CD4-positive, alpha-beta T cell treated with Interleukin-21 for 1 hour (primary cell): ENCODE results near the gene PSMB10.

Source experiments
- DNase-seq: peaks from one replicate; pipeline ENCODE4 v3.0.0-alpha.2; 2020

The PSMB10 gene

GRCh38 chr16:67963662-67964321 lies 27.1 kb upstream of the PSMB10 start:
- no peak for DNase-seq

GRCh38 chr16:67963292-67963661 lies 26.6 kb upstream of the PSMB10 start:
- no peak for DNase-seq

DNA sequence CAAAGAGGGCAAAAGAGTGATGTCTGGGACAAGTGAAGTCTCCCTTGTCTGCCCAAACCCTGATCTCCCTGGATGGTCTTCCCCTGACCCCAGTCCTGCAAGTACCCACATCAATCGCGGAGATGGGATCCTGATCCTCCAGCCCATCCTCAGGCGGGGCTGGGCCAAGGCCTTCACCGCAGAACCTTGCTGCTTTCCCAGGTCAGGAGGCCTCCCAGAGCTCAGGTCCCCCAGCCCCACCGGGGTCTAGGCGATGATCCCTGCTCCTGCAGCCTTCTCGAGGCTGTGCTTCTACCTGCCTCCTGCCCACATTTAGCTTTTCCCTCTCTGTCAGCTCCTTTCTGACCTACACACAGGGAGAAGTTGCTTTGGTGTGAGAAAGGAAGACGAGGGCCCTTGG lies 25.5 kb upstream of the PSMB10 start:
- DNase-seq, result no peak

DNA sequence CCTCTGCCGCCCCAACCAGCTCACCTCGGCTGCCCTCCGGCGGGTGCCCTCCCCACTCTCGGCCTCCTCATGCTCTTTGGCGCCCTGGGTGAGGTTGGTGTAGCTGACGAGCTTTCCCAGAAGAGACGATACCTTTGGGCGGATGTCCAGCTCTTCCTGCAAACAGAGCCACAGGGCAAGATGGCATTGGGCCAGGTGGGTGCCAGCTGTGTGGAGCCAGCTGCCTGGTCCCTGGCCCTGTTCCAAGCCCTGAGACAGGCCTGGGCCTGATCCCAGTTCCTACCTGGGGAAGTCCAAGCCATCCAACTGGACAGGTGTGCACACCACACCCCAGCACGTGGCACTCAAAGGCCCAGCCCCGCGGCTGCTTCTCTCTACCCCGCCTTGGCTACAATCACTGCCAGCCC lies 24.9 kb upstream of the PSMB10 start:
- no peak for DNase-seq

DNA sequence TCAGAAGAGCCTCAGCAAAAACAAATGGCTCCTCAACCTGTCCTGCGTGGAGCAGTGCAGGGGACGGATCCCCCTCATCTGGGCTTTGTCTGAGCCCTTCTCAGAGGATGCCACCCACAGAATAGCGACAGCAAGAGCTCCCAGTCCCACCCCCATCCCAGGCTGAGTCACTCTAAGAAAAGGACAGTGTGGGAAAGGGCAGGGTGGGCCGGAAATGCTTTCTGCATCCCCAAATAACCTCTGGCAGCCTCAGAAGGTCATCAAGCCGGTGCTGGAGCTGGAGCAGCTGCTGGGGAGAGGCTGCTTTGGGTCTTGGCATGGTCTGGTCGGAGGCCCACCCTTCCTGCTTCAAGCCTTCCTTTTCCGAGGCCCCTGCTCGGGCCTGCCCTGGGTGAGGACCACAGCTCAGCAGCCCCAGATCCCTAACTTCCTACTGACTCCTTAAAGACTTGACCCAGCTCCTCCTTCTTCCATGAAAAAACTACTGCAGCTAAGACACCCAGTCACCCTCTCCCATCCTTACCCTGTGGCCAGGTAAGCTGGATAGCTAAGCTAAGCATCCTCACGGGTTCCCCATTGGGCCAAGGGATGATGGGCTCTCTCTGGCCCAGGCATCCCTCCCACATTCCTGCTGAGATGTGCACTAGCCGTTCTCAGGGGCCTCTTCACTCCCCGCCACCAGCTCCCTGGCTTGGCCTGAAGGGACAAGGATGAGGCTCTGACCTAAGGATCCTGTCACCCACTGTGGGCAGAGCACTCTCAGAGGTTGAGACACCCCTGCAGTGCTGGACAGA lies 23.1 kb upstream of the PSMB10 start:
- no peak for DNase-seq

GRCh38 chr16:67957622-67958021 lies 21.0 kb upstream of the PSMB10 start:
- DNase-seq, result no peak

GRCh38 chr16:67954421-67955196 lies 18.0 kb upstream of the PSMB10 start:
- DNase-seq, result no peak

GRCh38 chr16:67953641-67954375 lies 17.2 kb upstream of the PSMB10 start:
- DNase-seq, result no peak

- no peak for DNase-seq
Measured at GRCh38 chr16:67951485-67951884, 14.8 kb upstream of the PSMB10 start.

DNA sequence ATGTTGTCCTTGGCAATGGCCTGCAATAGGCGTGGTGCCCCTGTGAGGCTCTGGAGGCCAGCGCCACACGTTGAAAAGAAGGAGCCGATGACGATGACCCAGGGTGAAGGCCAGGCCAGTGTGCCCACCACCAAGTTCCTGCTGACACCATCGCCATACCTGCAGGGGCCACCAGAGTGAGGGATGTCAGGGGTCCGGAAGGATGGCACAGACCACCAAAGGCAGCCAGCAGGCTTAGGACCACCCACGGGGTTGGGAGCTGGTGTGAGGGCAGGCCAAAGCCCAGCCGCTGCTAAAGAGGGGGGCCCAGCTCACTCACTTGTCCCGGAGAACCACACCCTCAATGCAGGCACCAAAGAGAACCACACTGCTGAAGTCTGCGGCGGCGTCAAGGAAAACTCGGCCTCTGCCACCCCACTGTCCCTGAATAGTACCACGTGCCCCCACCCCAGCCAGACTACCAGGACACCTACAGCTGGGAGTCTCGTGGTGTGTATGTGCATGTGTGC lies 13.7 kb upstream of the PSMB10 start:
- no peak for DNase-seq

DNA sequence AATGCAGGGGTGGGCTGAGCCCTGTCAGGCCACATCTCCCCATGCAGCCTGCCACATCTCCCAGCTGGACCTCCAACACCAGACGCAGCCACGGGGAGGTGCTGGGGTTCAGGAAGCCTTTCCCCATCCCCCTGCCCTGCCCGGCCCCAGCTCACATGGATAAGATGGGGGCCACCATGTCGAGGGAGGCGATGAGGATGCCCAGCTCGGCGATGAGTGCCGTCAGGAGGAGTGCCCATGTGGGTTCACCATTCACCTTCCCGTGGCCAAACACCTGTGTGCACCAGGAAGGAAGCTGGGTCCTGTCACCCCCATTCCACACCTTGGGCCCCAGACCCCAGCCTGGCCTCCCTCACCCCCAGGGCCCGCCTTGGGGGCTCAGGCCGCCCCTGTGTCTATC lies 13.0 kb upstream of the PSMB10 start:
- no peak for DNase-seq

DNA sequence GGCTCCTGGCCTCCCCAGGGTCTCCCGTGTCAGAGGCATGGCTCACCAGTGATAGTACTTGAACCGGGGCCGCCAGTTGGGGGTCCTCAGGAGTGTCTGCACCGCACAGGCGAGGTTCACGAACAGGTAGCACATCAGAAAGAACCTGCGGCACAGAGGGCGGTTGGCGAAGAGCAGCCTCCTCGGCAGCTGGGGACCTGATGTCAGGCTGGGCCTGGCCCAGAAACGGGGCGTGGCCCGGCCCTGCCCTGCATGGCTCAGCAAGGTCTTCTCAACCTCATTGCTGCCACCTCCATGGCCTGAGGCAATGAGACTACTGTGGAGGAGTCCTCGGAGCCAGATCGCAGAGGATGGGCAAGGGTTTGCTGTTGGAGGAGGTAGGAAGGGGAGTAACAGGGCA lies 11.4 kb upstream of the PSMB10 start:
- no peak for DNase-seq

DNA sequence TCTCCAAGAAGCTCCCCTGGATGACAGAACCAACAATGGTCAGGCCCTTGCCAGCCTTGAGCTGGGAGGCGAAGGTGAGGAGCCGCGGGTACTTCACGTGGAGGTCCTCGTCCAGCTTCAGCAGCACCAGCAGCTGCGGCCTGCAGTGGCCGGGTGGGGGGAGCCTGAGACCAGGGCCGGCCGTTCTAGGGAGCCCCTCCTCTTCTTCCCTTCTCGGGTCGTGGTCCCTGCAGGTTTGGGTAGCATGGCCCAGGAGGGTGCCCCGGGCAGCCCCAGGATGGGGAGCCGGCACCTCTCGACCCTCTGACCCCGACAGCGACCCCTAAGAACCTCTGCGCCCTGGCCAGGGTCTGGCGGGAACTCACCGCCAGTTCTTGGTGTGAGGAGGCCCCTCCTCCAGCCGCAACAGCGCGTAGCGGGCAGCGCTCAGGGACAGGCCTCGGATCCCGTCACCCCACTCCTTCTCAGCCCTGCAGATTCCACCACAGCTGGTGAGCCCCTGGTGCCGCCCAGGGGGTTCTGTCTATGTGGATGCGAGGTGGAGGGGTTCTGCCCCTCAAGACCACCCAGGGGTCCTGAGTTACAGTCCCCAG lies 10.4 kb upstream of the PSMB10 start:
- DNase-seq, result no peak

DNA sequence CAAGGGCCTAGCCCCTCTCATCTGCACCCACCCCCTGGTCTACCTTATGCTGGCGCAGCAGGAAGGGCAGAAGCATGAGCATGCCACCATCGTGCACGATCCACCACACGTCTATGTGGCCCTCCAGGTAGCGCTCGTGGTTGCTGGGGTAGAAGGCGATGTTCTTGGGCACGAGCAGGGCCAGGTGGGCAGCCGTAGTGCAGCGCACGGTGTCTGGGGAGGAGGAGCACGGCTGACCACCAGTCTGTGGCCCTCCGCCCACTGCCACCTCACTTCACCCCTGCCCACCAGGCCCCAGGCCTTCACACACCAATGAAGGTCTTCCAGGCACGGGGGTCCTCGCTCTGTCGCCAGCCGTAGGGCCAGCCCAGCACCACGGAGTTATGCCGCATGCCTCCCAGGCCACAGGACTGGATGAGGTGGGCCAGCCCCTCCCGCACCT lies 9.5 kb upstream of the PSMB10 start:
- DNase-seq, result no peak

GRCh38 chr16:67945392-67945933 lies 8.8 kb upstream of the PSMB10 start:
- no peak for DNase-seq

GRCh38 chr16:67944690-67945391 lies 8.2 kb upstream of the PSMB10 start:
- no peak for DNase-seq

DNA sequence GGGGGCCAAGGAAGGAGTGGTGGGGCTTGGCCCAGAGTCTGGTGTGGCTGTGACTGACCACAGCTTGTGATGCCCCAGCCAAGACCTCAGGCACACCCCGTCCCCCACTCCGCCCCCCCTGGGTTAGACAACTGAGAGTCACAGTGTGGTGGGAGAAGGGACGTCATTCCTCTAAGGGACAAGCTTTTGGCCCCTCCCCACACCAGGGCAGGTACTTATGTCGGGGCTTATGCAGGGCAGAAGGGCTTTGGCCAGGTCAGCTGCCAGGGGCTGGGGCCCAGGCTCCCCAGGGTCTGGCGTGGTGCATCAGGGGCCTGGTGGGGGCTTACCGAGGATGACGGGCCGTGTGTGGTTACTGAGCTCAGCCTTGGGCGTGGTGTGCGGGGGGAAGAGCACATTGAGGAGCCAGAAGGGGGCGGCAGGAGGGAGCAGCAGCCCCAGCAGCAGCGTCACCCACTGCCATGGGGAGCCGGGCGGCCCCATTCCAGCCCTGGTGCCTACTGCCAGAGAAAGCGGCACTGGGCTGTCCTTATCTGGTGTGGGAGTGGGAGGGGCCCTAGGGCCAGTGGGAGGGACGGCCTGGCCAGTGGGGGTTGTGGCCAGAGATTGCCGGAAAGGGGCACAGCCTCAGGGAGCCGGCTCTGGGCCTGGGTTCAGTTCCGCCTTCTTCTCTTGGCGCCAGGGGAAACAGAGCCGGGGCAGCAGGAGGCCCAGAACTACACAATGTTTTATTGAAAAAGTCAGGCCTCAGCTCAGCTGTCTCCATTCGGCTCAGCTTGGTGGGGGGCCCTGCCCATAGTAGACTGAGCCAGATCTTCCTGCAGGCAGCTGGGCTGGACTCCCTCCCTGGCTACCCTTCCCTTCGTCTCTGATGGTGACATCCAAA lies 7.2 kb upstream of the PSMB10 start, which contains the start of gene LCAT:
LCAT (minus strand) TSS at position 502 of the 886 bp plus-strand sequence; CDS start at position 483, 19 bp downstream.
- no peak for DNase-seq

GRCh38 chr16:67943256-67943618 lies 6.6 kb upstream of the PSMB10 start:
- DNase-seq, result no peak

DNA sequence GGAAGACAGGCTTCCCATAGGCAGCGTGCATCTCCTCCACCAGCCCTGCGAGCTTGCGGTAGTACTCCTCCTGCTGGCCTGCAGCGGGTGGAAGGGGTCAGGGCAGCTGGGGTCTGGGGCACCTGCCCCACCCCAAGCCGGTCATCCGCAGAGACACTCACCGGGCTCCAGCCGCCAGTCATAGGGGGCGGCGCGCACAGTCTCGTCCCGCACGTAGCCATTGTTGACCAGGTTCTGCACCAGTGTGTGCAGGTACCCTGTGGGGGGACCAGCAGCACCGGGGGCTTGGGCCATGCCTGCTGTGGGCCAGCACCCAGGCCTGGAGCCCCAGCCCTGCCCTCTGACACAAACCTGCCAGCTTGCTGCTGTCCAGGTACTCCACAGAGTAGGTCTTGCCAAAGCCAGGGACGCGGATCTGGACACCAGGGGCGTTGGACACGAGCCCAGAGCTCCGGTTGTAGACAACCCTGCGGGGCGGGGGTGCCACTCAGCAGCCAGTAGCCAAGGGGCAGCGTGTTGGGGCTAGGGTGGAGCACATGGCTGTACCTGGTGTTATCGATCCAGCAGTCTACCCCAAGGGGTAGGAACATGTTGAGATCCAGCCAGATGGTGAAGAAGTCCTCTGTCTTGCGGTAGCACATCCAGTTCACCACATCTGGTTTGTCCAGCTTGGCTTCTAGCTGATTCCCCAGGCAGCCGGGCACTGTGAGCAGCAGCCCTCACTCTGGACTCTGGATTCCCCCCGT lies 6.0 kb upstream of the PSMB10 start:
- no peak for DNase-seq

DNA sequence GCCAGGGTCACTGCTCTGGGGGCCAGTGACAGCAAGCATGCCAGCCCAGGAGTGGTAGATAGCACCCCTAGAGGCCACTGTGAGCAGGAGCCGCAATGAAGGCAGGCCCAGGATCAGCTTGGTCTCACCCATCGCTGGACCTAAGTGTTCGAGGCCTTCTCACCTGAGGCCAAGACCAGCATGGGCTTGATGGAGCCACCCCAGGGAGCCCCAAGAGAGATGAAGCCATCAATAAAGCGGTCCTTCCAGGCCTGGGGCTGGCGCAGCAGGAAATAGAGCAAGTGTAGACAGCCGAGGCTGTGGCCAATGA lies 5.5 kb upstream of the PSMB10 start:
- peak; percentile 42 for DNase-seq
